HG03342 (cell line): ENCODE results near the gene PDE4D.
"Not testable (repeated sequence)": the region's sequence is repeated elsewhere in the genome, so short reads cannot be mapped to it uniquely, and the experiment has no call there.

Experiments used
- ATAC-seq: cut with Tn5 transposase; IDR thresholded peaks from one replicate; pipeline ENCODE4 v1.9.1; 2021; ENCODE audit warnings: mild to moderate bottlenecking, moderate library complexity; ENCODE audit not compliant: unreplicated experiment

The PDE4D gene

GRCh38 chr5:59003124-59003523, 890.4 kb downstream of the PDE4D start:
- no peak for ATAC-seq

- ATAC-seq: no peak
Measured at GRCh38 chr5:59002162-59002825, 891.2 kb downstream of the PDE4D start.

GRCh38 chr5:59001716-59002115, 891.8 kb downstream of the PDE4D start:
- no peak for ATAC-seq

- ATAC-seq: no peak
Measured at GRCh38 chr5:59001154-59001553, 892.4 kb downstream of the PDE4D start.

- ATAC-seq: no peak
Measured at GRCh38 chr5:59000211-59000610, 893.3 kb downstream of the PDE4D start.

GRCh38 chr5:58999804-59000203, 893.7 kb downstream of the PDE4D start:
- no peak for ATAC-seq

- ATAC-seq: no peak
Measured at GRCh38 chr5:58998544-58998943, 895.0 kb downstream of the PDE4D start.

- ATAC-seq: not testable (repeated sequence)
Measured at GRCh38 chr5:58995779-58996178, 897.7 kb downstream of the PDE4D start.

GRCh38 chr5:58993461-58993860, 900.1 kb downstream of the PDE4D start:
- no peak for ATAC-seq

GRCh38 chr5:58988938-58989337, 904.6 kb downstream of the PDE4D start:
- ATAC-seq: no peak

GRCh38 chr5:58987193-58987592, 906.3 kb downstream of the PDE4D start:
- ATAC-seq: no peak

- no peak for ATAC-seq
Measured at GRCh38 chr5:58986281-58986680, 907.2 kb downstream of the PDE4D start.

GRCh38 chr5:58985759-58986158, 907.8 kb downstream of the PDE4D start:
- ATAC-seq: no peak

- no peak for ATAC-seq
Measured at GRCh38 chr5:58985311-58985710, 908.2 kb downstream of the PDE4D start.

- ATAC-seq: no peak
Measured at GRCh38 chr5:58983526-58984452, 909.7 kb downstream of the PDE4D start.

GRCh38 chr5:58980890-58981289, 912.6 kb downstream of the PDE4D start:
- no peak for ATAC-seq

- no peak for ATAC-seq
Measured at GRCh38 chr5:58979090-58979489, 914.4 kb downstream of the PDE4D start.

- no peak for ATAC-seq
Measured at GRCh38 chr5:58974601-58975000, 918.9 kb downstream of the PDE4D start.

- ATAC-seq: no peak
Measured at GRCh38 chr5:58974083-58974482, 919.4 kb downstream of the PDE4D start.

- ATAC-seq: no peak
Measured at GRCh38 chr5:58972301-58972700, 921.2 kb downstream of the PDE4D start.

- ATAC-seq: no peak
Measured at GRCh38 chr5:58970766-58971165, 922.8 kb downstream of the PDE4D start.

GRCh38 chr5:58969795-58970194, 923.7 kb downstream of the PDE4D start:
- no peak for ATAC-seq
